Bronchial epithelial cell (primary cell): ENCODE data around the gene FKBP15. TPM values are rescaled to one million over a fixed set of nuclear protein-coding genes. Genes with fewer than 3 reads are reported as not detected.

Experiments
- DNase-seq: peaks from one replicate; pipeline ENCODE4 v3.0.0-alpha.2; 2010; ENCODE audit warnings: low read depth
- FAIRE-seq: peaks from 2 replicates; lab custom pipeline; 2011; peaks lifted over from hg19 to GRCh38; lab: Jason Lieb, UNC
- H3K27me3 ChIP-seq: 2 replicates; pipeline ENCODE4 v1.5.1; 2011; ENCODE audit warnings: low read length; ENCODE audit not compliant: control insufficient read depth, insufficient read depth
- H3K36me3 ChIP-seq: 2 replicates; pipeline ENCODE4 v1.5.1; 2011; ENCODE audit warnings: low read length; ENCODE audit not compliant: control insufficient read depth, insufficient read depth
- H3K4me3 ChIP-seq: 2 replicates; pipeline ENCODE4 v1.5.1; 2011; ENCODE audit warnings: mild to moderate bottlenecking, low read depth, low read length, control low read depth
- CTCF ChIP-seq: IDR thresholded peaks from 2 replicates; pipeline ENCODE4 v1.5.1; 2011; ENCODE audit warnings: mild to moderate bottlenecking, moderate library complexity, low read length, control low read depth, inconsistent platforms; ENCODE audit not compliant: insufficient read depth, severe bottlenecking
- total RNA-seq: library from RNA; depleted of rRNA; stranded (reverse); fragments of >200 nt; gene quantifications from 2 replicates; pipeline ENCODE4 v1.2.1, GENCODE V29; 2014

The FKBP15 gene
- total RNA-seq, 1 donor from 2014 or later, result 11.1 TPM

GRCh38 chr9:113205432-113205831, 15.6 kb downstream of the FKBP15 start:
- peaks cover 8% of the 10 kb centered on the region for H3K36me3 ChIP-seq
- TF ChIP-seq CTCF, result no peak
- no peak for FAIRE-seq

GRCh38 chr9:113199683-113200329, 21.3 kb downstream of the FKBP15 start:
- H3K36me3 ChIP-seq, result peaks cover 7% of the 10 kb centered on the region

More at GRCh38 chr9:113205432-113205831, 15.6 kb downstream of the FKBP15 start:
- Histone ChIP-seq H3K27me3 (no peaks in the 10 kb centered on the region), H3K4me3 (no peak overlapping the region)
- DNase-seq, result no peak

GRCh38 chr9:113192455-113192854, 28.6 kb downstream of the FKBP15 start:
- no peak for DNase-seq
- peaks cover 4% of the 10 kb centered on the region for H3K36me3 ChIP-seq
- no peak for FAIRE-seq
- no peaks in the 10 kb centered on the region for H3K27me3 ChIP-seq
- TF ChIP-seq CTCF, result no peak
- H3K4me3 ChIP-seq, result no peak overlapping the region

More at GRCh38 chr9:113199683-113200329, 21.3 kb downstream of the FKBP15 start:
- TF ChIP-seq CTCF, result no peak
- H3K27me3 ChIP-seq, result no peaks in the 10 kb centered on the region
- H3K4me3 ChIP-seq, result no peak overlapping the region
- FAIRE-seq, result no peak
- DNase-seq, result no peak

- DNase-seq (peak; percentile 97), FAIRE-seq (peak; percentile 95)
- no peak overlapping the region for H3K4me3 ChIP-seq
- no peaks in the 10 kb centered on the region for H3K27me3 ChIP-seq
- peaks cover 8% of the 10 kb centered on the region for H3K36me3 ChIP-seq
- TF ChIP-seq CTCF, result no peak
These were observed 33.0 kb downstream of the FKBP15 start for GRCh38 chr9:113187929-113188595.

GRCh38 chr9:113186137-113186755, 34.8 kb downstream of the FKBP15 start:
- Histone ChIP-seq H3K36me3 (peaks cover 13% of the 10 kb centered on the region), H3K27me3 (no peaks in the 10 kb centered on the region), H3K4me3 (no peak overlapping the region)
- TF ChIP-seq CTCF, result no peak
- FAIRE-seq (no peak), DNase-seq (no peak)
